ENCODE data around the gene TNFRSF8. TPM values are rescaled to one million over a fixed set of nuclear protein-coding genes. Genes with fewer than 3 reads are reported as not detected.

Gene TNFRSF8
- total RNA-seq, 2 experiments from 2014 or later = 0.14 TPM; not detected in 1

DNA sequence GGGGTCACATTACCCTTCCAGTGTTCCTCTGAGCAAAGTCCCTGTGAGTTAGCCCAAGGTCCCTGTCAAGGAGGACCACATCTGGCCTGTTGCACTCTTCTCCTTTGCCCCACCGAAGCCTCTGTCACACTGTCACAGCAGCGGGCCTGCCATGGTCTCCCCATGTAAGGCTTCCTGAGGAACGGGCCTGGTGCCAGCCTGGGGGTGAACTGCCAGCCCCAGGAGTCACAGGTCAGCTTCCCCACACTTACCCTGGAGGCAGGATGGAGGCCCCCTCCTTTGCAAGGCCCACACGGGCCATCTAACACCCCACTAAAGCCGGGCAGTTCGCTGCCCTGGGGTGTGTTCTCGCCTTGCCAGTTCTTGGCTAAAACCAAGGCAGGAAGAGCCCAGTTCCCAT lies 117.8 kb downstream of the TNFRSF8 start:
- peak overlapping the region; percentile 7 to 18 for H3K27ac ChIP-seq (ENCODE audit: low read depth in 1 of 2, low read length in 2 of 2)
- POLR2A ChIA-PET = interaction anchor here (0.6 to 4.5 kb wide), 2 partner anchors 13 to 273 kb away, joined by 3 to 44 read pairs; partner anchors contain the start of gene TNFRSF1B
- CTCF ChIA-PET = interaction anchor here (5.3 kb wide), 1 partner anchor 56 kb away, joined by 67 read pairs; no protein-coding TSS in a partner anchor

DNA sequence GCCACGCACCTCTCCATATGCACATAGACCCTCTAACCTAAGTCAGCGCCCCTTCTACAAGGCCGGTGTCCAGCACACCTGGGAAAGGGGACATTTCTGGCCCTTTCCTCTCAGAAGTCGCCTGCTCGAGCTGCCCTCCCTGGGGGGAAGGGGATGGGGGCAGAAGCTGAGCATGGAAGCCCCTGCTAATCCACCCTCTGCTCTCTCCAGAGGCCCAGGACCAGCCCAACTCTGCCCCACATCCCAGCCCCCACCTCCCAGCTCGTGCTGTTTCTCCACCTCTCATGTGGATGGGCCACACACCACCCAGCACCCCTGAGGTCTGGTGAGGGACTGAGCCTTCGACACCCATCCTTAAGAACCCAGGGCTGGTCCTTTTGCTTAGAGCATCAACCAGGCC lies 118.5 kb downstream of the TNFRSF8 start:
- Mint-ChIP-seq H3K27ac (peak overlapping the region; percentile 96), H3K36me3 (ENCODE audit: low read depth) (peaks cover 16% of the 10 kb centered on the region), H3K4me3 (peak overlapping the region; percentile 54), H3K4me1 (ENCODE audit: low read depth) (peaks cover 57% of the 10 kb centered on the region), H3K27me3 (no peaks in the 10 kb centered on the region), H3K9me3 (no peaks in the 10 kb centered on the region)
- no peak overlapping the region for H3K4me3 ChIP-seq (ENCODE audit: low read length)
- TF ChIP-seq, protein P1, sequence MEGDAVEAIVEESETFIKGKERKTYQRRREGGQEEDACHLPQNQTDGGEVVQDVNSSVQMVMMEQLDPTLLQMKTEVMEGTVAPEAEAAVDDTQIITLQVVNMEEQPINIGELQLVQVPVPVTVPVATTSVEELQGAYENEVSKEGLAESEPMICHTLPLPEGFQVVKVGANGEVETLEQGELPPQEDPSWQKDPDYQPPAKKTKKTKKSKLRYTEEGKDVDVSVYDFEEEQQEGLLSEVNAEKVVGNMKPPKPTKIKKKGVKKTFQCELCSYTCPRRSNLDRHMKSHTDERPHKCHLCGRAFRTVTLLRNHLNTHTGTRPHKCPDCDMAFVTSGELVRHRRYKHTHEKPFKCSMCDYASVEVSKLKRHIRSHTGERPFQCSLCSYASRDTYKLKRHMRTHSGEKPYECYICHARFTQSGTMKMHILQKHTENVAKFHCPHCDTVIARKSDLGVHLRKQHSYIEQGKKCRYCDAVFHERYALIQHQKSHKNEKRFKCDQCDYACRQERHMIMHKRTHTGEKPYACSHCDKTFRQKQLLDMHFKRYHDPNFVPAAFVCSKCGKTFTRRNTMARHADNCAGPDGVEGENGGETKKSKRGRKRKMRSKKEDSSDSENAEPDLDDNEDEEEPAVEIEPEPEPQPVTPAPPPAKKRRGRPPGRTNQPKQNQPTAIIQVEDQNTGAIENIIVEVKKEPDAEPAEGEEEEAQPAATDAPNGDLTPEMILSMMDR (IDR thresholded peaks at IDR 0.05) = no peak
- ATAC-seq (ENCODE audit: poor library complexity) (no peak), DNase-seq (no peak)
- CTCF ChIA-PET = interaction anchor here (3.3 kb wide), 1 partner anchor 56 kb away, joined by 25 read pairs; no protein-coding TSS in a partner anchor
- H3K27ac ChIP-seq (ENCODE audit: low read depth in 1 of 2, low read length in 2 of 2) = peak overlapping the region; percentile 17 to 18
- H3K36me3 ChIP-seq (ENCODE audit: insufficient read depth, low read length) = peaks cover 45% of the 10 kb centered on the region
- H3K9me3 ChIP-seq (ENCODE audit: control insufficient read depth in 1 of 2, insufficient read depth in 1 of 2, low read length in 2 of 2) = no peaks in the 10 kb centered on the region
- no peaks in the 10 kb centered on the region for H3K27me3 ChIP-seq (ENCODE audit: control insufficient read depth in 1 of 2, insufficient read depth in 2 of 2, low read length in 2 of 2)
- peaks cover 95% of the 10 kb centered on the region for H3K4me1 ChIP-seq (ENCODE audit: insufficient read depth, low read length)
- POLR2A ChIA-PET = no interaction called here
- intact Hi-C loops (cut with DNase I, micrococcal nuclease) = no loop called here

More for the DNA sequence above, 117.8 kb downstream of the TNFRSF8 start:
- no peaks in the 10 kb centered on the region for H3K27me3 ChIP-seq (ENCODE audit: control insufficient read depth in 1 of 2, insufficient read depth in 2 of 2, low read length in 2 of 2)
- peak overlapping the region; percentile 96 for H3K27ac Mint-ChIP-seq
- H3K4me1 ChIP-seq (ENCODE audit: insufficient read depth, low read length) = peaks cover 95% of the 10 kb centered on the region
- intact Hi-C loops (cut with DNase I, micrococcal nuclease) = no loop called here
- H3K9me3 Mint-ChIP-seq = no peaks in the 10 kb centered on the region
- ATAC-seq (ENCODE audit: poor library complexity) = no peak
- DNase-seq = no peak
- H3K9me3 ChIP-seq (ENCODE audit: control insufficient read depth in 1 of 2, insufficient read depth in 1 of 2, low read length in 2 of 2) = no peaks in the 10 kb centered on the region
- no peak overlapping the region for H3K4me3 ChIP-seq (ENCODE audit: low read length)
- no peaks in the 10 kb centered on the region for H3K27me3 Mint-ChIP-seq
- peaks cover 44% of the 10 kb centered on the region for H3K36me3 ChIP-seq (ENCODE audit: insufficient read depth, low read length)
- peaks cover 19% of the 10 kb centered on the region for H3K36me3 Mint-ChIP-seq (ENCODE audit: low read depth)
- TF ChIP-seq, protein P1 (IDR thresholded peaks at IDR 0.05) = no peak
- H3K4me3 Mint-ChIP-seq = no peak overlapping the region
- H3K4me1 Mint-ChIP-seq (ENCODE audit: low read depth) = peaks cover 61% of the 10 kb centered on the region

DNA sequence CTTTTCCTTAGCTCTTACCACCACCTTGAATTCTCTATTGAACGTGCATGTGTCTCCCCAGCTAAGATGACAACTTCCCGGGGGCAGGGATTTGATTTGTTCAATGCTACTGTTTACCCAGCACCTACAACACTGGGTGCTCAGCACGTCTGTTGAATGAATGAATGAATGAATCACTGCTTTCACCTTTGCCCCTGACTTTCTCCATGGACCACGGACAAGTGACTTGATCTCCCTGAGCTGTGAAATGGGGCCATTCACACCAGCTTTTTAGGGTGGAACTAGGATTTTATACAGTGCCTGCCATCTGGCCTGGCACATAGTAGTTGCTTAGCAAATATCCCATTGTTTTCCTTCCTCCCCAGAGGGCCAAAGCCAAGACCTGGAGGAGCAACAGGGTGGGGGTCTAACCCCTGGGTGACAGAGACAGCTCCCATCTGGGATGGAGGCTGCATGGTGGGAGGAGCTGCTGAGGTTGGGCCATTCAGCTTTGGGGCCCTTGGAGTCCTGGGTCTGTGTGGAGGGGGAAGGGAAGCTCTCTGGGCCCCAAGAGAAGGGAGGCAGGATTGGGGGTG lies 119.4 kb downstream of the TNFRSF8 start:
- no peak for ATAC-seq (ENCODE audit: poor library complexity)
- H3K4me1 ChIP-seq (ENCODE audit: insufficient read depth, low read length) = peaks cover 94% of the 10 kb centered on the region
- no peak for DNase-seq
- peak overlapping the region; percentile 13 for H3K4me3 Mint-ChIP-seq
- peaks cover 49% of the 10 kb centered on the region for H3K36me3 ChIP-seq (ENCODE audit: insufficient read depth, low read length)
- no peak overlapping the region for H3K27ac ChIP-seq (ENCODE audit: low read depth in 1 of 2, low read length in 2 of 2)
- ChIA-PET CTCF (interaction anchor here (1.0 to 3.3 kb wide), 3 partner anchors 25 to 57 kb away, joined by 3 to 25 read pairs (median 5); no protein-coding TSS in a partner anchor), POLR2A (interaction anchor here (1.2 to 2.0 kb wide), 3 partner anchors 32 to 58 kb away, joined by 4 to 9 read pairs (median 8); no protein-coding TSS in a partner anchor)
- intact Hi-C loops (cut with DNase I, micrococcal nuclease) = loop anchor here in 1 of 2 experiments (2.0 kb wide), 1 partner anchor 24 kb away; no protein-coding TSS in a partner anchor
- no peaks in the 10 kb centered on the region for H3K27me3 Mint-ChIP-seq
- peaks cover 18% of the 10 kb centered on the region for H3K36me3 Mint-ChIP-seq (ENCODE audit: low read depth)
- H3K9me3 Mint-ChIP-seq = no peaks in the 10 kb centered on the region
- TF ChIP-seq, protein P1 (IDR thresholded peaks at IDR 0.05) = no peak
- no peaks in the 10 kb centered on the region for H3K27me3 ChIP-seq (ENCODE audit: control insufficient read depth in 1 of 2, insufficient read depth in 2 of 2, low read length in 2 of 2)
- no peak overlapping the region for H3K4me3 ChIP-seq (ENCODE audit: low read length)
- H3K4me1 Mint-ChIP-seq (ENCODE audit: low read depth) = peaks cover 56% of the 10 kb centered on the region
- H3K27ac Mint-ChIP-seq = peak overlapping the region; percentile 96
- no peaks in the 10 kb centered on the region for H3K9me3 ChIP-seq (ENCODE audit: control insufficient read depth in 1 of 2, insufficient read depth in 1 of 2, low read length in 2 of 2)

Data from CD4-positive, alpha-beta T cell (primary cell).